Loucy (cell line): ENCODE results near the gene ATF7IP.

Source experiments
- H2AFZ ChIP-seq: fragments of 200-600 bp; sonication (generic); 2 replicates; pipeline ENCODE4 v1.6.0; 2016; ENCODE audit warnings: antibody characterized with exemption, mild to moderate bottlenecking, low read length, moderate library complexity
- H3F3A ChIP-seq: fragments of 200-600 bp; 2 replicates; pipeline ENCODE4 v1.6.0; 2016; ENCODE audit warnings: antibody characterized with exemption, low read depth, mild to moderate bottlenecking
- H3K27me3 ChIP-seq: fragments of 200-600 bp; sonication (generic); 2 replicates; pipeline ENCODE4 v1.6.1; 2014; ENCODE audit warnings: low read length, mild to moderate bottlenecking; ENCODE audit not compliant: insufficient read depth, poor library complexity, severe bottlenecking
- H3K36me3 ChIP-seq: fragments of 200-600 bp; sonication (generic); 2 replicates; pipeline ENCODE4 v1.6.1; 2016; ENCODE audit warnings: low read length; ENCODE audit not compliant: insufficient read depth
- H3K4me1 ChIP-seq: fragments of 200-600 bp; sonication (generic); 2 replicates; pipeline ENCODE4 v1.5.1; 2014; ENCODE audit warnings: low read length, mild to moderate bottlenecking; ENCODE audit not compliant: insufficient read depth, poor library complexity, severe bottlenecking
- H3K4me2 ChIP-seq: fragments of 200-600 bp; sonication (generic); 2 replicates; pipeline ENCODE4 v1.6.0; 2014; ENCODE audit warnings: antibody characterized with exemption, low read length, low read depth, mild to moderate bottlenecking; ENCODE audit not compliant: poor library complexity, severe bottlenecking
- H3K4me3 ChIP-seq: fragments of 200-600 bp; sonication (generic); 2 replicates; pipeline ENCODE4 v1.5.1; 2014; ENCODE audit warnings: low read length, mild to moderate bottlenecking, mixed read lengths; ENCODE audit not compliant: poor library complexity, severe bottlenecking
- H3K79me2 ChIP-seq: fragments of 200-600 bp; sonication (generic); 2 replicates; pipeline ENCODE4 v1.6.1; 2014; ENCODE audit warnings: low read length; ENCODE audit not compliant: insufficient read depth
- H3K9ac ChIP-seq: fragments of 200-600 bp; sonication (generic); 2 replicates; pipeline ENCODE4 v1.6.0; 2014; ENCODE audit warnings: mild to moderate bottlenecking, low read depth, low read length, moderate library complexity; ENCODE audit not compliant: poor library complexity, severe bottlenecking
- H3K9me2 ChIP-seq: fragments of 200-600 bp; sonication (generic); replicated peaks from 2 replicates; pipeline ENCODE4 v1.6.1; 2016; ENCODE audit warnings: low read depth, low read length, mixed read lengths
- H3K9me3 ChIP-seq: fragments of 200-600 bp; sonication (generic); 2 replicates; pipeline ENCODE4 v1.6.1; 2014; ENCODE audit warnings: mild to moderate bottlenecking, antibody characterized with exemption, low read length, low read depth; ENCODE audit not compliant: insufficient read depth
- H4K20me1 ChIP-seq: fragments of 200-600 bp; sonication (generic); 2 replicates; pipeline ENCODE4 v1.6.0; 2014; ENCODE audit warnings: antibody characterized with exemption, low read length, mild to moderate bottlenecking; ENCODE audit not compliant: insufficient read depth, poor library complexity, severe bottlenecking
- EZH2phosphoT487 ChIP-seq: fragments of 200-600 bp; IDR thresholded peaks from 2 replicates; pipeline ENCODE4 v1.6.1; 2018; ENCODE audit warnings: antibody characterized with exemption, mild to moderate bottlenecking, moderate library complexity, borderline replicate concordance
- TF ChIP-seq, protein P1 (sequence below): fragments of 200-600 bp; sonication (generic); conservative IDR thresholded peaks from 2 replicates; pipeline ENCODE4 v1.5.1; 2014; ENCODE audit warnings: mild to moderate bottlenecking, antibody characterized with exemption, low read length

The ATF7IP gene

GRCh38 chr12:14384783-14385638, 19.5 kb downstream of the ATF7IP start:
- H4K20me1 ChIP-seq: no peaks in the 10 kb centered on the region
- H3K9me3 ChIP-seq: peaks cover 24% of the 10 kb centered on the region
- H2AFZ ChIP-seq: peak overlapping the region; percentile 87
- TF ChIP-seq, protein P1, sequence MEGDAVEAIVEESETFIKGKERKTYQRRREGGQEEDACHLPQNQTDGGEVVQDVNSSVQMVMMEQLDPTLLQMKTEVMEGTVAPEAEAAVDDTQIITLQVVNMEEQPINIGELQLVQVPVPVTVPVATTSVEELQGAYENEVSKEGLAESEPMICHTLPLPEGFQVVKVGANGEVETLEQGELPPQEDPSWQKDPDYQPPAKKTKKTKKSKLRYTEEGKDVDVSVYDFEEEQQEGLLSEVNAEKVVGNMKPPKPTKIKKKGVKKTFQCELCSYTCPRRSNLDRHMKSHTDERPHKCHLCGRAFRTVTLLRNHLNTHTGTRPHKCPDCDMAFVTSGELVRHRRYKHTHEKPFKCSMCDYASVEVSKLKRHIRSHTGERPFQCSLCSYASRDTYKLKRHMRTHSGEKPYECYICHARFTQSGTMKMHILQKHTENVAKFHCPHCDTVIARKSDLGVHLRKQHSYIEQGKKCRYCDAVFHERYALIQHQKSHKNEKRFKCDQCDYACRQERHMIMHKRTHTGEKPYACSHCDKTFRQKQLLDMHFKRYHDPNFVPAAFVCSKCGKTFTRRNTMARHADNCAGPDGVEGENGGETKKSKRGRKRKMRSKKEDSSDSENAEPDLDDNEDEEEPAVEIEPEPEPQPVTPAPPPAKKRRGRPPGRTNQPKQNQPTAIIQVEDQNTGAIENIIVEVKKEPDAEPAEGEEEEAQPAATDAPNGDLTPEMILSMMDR: no peak
- no peak for TF ChIP-seq EZH2phosphoT487
- H3K9me2 ChIP-seq: no peaks in the 10 kb centered on the region
- H3F3A ChIP-seq: no peaks in the 10 kb centered on the region; the same call in 1 of the 2 replicates
- H3K36me3 ChIP-seq: no peaks in the 10 kb centered on the region; the same call in 1 of the 2 replicates
- H3K27me3 ChIP-seq: no peaks in the 10 kb centered on the region
- peak overlapping the region; percentile 86 for H3K9ac ChIP-seq
- H3K4me3 ChIP-seq: peak overlapping the region; percentile 75
- H3K79me2 ChIP-seq: peaks cover 96% of the 10 kb centered on the region
- peaks cover 40% of the 10 kb centered on the region for H3K4me1 ChIP-seq
- H3K4me2 ChIP-seq: peak overlapping the region; percentile 85

DNA sequence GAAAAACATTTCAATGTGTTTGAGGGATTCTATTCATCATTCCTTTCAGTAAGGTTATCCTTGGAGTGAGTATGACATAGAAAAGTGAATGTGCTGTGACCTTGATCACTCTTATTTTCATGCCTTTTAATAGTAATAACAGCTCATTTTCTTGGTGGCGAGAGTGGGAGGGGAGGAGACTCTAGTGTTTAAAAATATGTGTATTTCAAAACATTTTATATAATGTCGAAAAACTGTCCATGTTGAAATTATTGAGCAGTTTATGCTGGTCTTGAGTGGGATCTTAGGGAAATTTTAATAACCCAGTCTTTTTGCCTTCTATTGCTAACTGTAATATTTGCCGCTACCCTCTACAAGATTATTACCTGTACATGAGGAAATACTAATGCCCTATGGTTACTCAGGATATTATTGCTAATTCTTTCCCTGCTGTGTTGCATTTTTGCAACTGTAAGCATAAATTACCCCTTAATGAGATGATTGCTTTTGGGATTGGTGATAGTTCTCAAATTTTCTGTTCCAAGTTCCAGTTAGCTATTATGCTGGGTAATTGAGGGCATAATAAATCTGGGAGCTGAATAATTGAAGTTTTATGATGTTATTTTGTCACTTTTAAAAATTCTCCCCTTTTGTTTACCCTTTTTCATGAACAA, 21.9 kb downstream of the ATF7IP start:
- no peaks in the 10 kb centered on the region for H3K9me2 ChIP-seq
- peaks cover 97% of the 10 kb centered on the region for H3K79me2 ChIP-seq
- TF ChIP-seq, protein P1: no peak
- TF ChIP-seq EZH2phosphoT487: no peak
- peaks cover 60% of the 10 kb centered on the region for H3K4me1 ChIP-seq
- H3F3A ChIP-seq: peaks cover 4% of the 10 kb centered on the region; the same call in 1 of the 2 replicates
- H3K27me3 ChIP-seq: no peaks in the 10 kb centered on the region
- peak overlapping the region; percentile 85 for H3K4me2 ChIP-seq
- no peak overlapping the region for H3K9ac ChIP-seq
- peaks cover 11% of the 10 kb centered on the region for H3K9me3 ChIP-seq
- H4K20me1 ChIP-seq: peaks cover 5% of the 10 kb centered on the region
- H2AFZ ChIP-seq: no peak overlapping the region
- H3K36me3 ChIP-seq: peaks cover 5% of the 10 kb centered on the region
- H3K4me3 ChIP-seq: peak overlapping the region; percentile 75

DNA sequence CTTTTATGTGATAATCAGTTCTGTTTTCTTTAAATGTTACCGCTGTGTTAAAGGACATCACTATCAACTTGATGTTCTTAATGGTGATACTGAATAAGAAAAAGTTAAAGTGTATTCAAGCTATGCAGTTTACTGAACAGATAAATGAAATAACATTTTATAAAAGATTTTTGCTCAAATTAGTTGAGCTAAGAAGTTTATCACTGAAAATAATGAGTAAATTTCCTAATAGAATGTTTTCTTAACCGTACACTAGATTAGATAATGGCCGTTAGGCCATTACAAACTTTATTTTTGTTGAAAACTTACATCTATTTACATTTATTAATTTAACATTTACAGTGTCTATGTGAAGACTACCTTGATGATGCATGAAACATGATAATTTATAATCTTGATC, 25.0 kb downstream of the ATF7IP start:
- Histone ChIP-seq H2AFZ (no peak overlapping the region), H3F3A (0 out of 2 replicates have a peak, but pooled peaks cover 4% of the 10 kb centered on the region), H3K4me3 (peak overlapping the region; percentile 59), H3K4me2 (peak overlapping the region; percentile 83), H3K4me1 (peaks cover 74% of the 10 kb centered on the region), H3K27me3 (no peaks in the 10 kb centered on the region), H3K9me3 (peaks cover 11% of the 10 kb centered on the region), H3K9me2 (no peaks in the 10 kb centered on the region), H4K20me1 (peaks cover 5% of the 10 kb centered on the region), H3K36me3 (peaks cover 5% of the 10 kb centered on the region), H3K9ac (peak overlapping the region; percentile 40), H3K79me2 (peaks cover 99% of the 10 kb centered on the region)
- TF ChIP-seq EZH2phosphoT487: no peak
- TF ChIP-seq, protein P1: no peak
